Measurements from ENCODE around the gene CD180. TPM values are rescaled to one million over a fixed set of nuclear protein-coding genes. Genes with fewer than 3 reads are reported as not detected.

CD180 gene
- total RNA-seq, 1 donor from 2014 or later = 1.6 TPM

GRCh38 chr5:67215519-67216471 lies 19.2 kb upstream of the CD180 start:
- peak; percentile 94 for DNase-seq (ENCODE audit: missing footprints)
- intact Hi-C loops (cut with DNase I) = no loop called here
- ATAC-seq = peak; percentile 93

- DNase-seq (ENCODE audit: missing footprints) = no peak
- peak; percentile 51 for ATAC-seq
- intact Hi-C loops (cut with DNase I) = no loop called here
These were observed 18.3 kb upstream of the CD180 start for GRCh38 chr5:67214707-67215447.

- intact Hi-C loops (cut with DNase I) = no loop called here
- ATAC-seq = no peak
- DNase-seq (ENCODE audit: missing footprints) = no peak
These were observed 17.4 kb upstream of the CD180 start for GRCh38 chr5:67214036-67214435.

DNA sequence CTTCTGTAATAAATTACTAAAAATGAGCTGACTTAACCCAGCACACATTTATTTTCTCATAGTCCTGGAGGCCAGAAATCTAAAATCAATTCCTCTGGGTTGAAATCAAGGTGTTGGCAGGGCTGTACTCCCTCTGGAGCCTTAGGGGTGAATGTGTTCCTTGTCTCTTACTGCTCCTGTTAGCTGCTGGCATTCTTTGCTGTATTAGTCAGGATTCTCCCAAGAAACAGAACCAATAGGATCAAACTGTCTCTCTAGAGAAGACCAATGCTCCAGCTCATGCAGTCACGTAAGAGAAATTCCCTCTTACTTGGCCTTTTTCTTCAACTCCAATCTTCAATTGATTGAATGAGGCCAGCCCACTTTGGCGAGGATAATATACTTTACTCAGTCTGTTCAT lies 15.3 kb upstream of the CD180 start:
- intact Hi-C loops (cut with DNase I) = no loop called here
- DNase-seq (ENCODE audit: missing footprints) (no peak), ATAC-seq (no peak)

DNA sequence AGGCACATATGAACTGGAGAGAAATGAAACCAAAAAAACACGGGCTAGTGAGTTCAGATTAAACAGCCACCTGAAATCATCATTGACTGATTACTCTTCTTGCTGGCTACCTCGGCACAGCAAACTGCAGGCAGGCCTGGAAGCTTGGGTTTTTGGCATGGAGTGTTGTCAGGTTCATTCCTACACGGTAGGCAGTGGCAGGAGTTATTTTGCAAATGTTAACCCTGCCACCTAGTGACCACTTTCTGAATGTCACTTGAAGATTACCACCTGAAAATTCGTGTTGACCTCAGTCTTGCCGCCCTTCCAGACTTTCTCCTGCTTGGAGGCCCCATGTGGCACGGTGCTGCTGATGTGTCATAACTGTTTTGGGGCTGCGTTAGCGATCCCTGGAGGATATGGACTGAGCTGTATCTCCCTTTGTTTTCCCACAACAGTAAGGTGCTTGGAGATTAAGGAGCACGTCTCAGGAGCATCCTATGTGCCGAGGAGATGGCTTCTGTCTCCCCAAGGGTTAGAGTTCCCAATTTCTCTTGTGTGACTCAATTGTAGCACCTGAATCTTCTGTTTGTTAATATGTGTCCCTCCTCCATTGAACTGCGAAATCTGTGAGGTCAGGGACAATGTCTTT lies 12.7 kb upstream of the CD180 start:
- DNase-seq (ENCODE audit: missing footprints) = no peak

GRCh38 chr5:67208403-67208802 lies 11.8 kb upstream of the CD180 start:
- no peak for DNase-seq (ENCODE audit: missing footprints)
- intact Hi-C loops (cut with DNase I) = loop anchor here (2.0 to 10.0 kb wide), 4 partner anchors 44 to 396 kb away; no protein-coding TSS in a partner anchor

More for the DNA sequence above, 12.7 kb upstream of the CD180 start:
- intact Hi-C loops (cut with DNase I) = loop anchor here (2.0 to 10.0 kb wide), 4 partner anchors 44 to 397 kb away; no protein-coding TSS in a partner anchor
- ATAC-seq = peak; percentile 76

DNA sequence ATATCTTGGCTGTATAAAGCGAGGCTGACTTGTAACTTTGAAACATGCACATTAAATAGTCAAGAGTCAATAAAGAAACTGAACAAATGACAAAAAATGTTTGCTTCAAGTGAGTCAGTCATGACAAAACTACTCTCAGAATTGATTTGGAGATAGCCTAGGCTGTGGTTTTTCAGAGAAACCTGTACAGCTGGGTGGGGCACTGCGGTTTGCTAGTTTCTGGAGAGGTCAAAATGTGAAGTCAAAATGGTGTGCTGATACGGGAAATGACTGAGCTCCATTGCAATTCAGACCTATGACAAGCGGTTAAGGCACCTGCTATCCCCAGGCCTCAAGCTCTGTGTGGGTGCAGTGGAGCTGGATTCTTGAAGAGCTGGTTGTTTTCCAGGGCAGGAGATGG lies 10.3 kb upstream of the CD180 start:
- DNase-seq (ENCODE audit: missing footprints) = no peak
- intact Hi-C loops (cut with DNase I) = loop anchor here (5.0 to 10.0 kb wide), 2 partner anchors 222 to 395 kb away; no protein-coding TSS in a partner anchor
- no peak for ATAC-seq

More at GRCh38 chr5:67208403-67208802, 11.8 kb upstream of the CD180 start:
- no peak for ATAC-seq

GRCh38 chr5:67206461-67206860 lies 9.9 kb upstream of the CD180 start:
- ATAC-seq (no peak), DNase-seq (ENCODE audit: missing footprints) (no peak)
- intact Hi-C loops (cut with DNase I) = loop anchor here (5.0 to 10.0 kb wide), 2 partner anchors 222 to 394 kb away; no protein-coding TSS in a partner anchor

GRCh38 chr5:67205981-67206380 lies 9.4 kb upstream of the CD180 start:
- no peak for DNase-seq (ENCODE audit: missing footprints)
- no peak for ATAC-seq
- intact Hi-C loops (cut with DNase I) = loop anchor here (5.0 to 10.0 kb wide), 2 partner anchors 221 to 394 kb away; no protein-coding TSS in a partner anchor

DNA sequence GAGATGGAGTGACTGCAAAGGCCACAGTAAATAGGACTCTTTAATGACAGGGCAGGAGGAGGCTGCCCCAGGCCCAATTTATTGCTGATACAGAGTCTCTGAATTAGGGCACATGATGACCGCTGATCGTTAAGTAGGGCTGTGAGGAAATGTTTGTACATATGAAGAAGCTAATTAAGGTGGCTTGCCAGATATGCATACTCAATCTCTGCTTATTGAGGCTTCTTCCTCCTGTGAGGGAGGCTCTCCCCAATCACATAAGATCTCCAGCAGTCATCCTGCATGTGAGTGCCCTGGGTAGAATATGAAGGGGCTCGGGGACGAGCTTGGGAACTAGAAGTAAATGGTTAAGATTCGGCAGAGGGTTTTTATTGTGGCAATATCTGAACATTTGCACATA lies 8.2 kb upstream of the CD180 start:
- DNase-seq (ENCODE audit: missing footprints) = no peak
- intact Hi-C loops (cut with DNase I) = loop anchor here (5.0 to 10.0 kb wide), 2 partner anchors 220 to 393 kb away; no protein-coding TSS in a partner anchor
- ATAC-seq = no peak

- DNase-seq (ENCODE audit: missing footprints) = no peak
- no peak for ATAC-seq
- intact Hi-C loops (cut with DNase I) = loop anchor here (10.0 kb wide), 1 partner anchor 219 kb away; no protein-coding TSS in a partner anchor
These were observed 7.1 kb upstream of the CD180 start for GRCh38 chr5:67203701-67204074.

GRCh38 chr5:67202828-67203227 lies 6.2 kb upstream of the CD180 start:
- ATAC-seq (no peak), DNase-seq (ENCODE audit: missing footprints) (no peak)
- intact Hi-C loops (cut with DNase I) = loop anchor here (10.0 kb wide), 1 partner anchor 218 kb away; no protein-coding TSS in a partner anchor

- ATAC-seq (no peak), DNase-seq (ENCODE audit: missing footprints) (no peak)
- intact Hi-C loops (cut with DNase I) = loop anchor here (10.0 kb wide), 1 partner anchor 217 kb away; no protein-coding TSS in a partner anchor
These were observed 5.4 kb upstream of the CD180 start for GRCh38 chr5:67201897-67202549.

GRCh38 chr5:67200809-67201562 lies 4.4 kb upstream of the CD180 start:
- no peak for ATAC-seq
- no peak for DNase-seq (ENCODE audit: missing footprints)
- intact Hi-C loops (cut with DNase I) = loop anchor here (10.0 kb wide), 1 partner anchor 216 kb away; no protein-coding TSS in a partner anchor

DNA sequence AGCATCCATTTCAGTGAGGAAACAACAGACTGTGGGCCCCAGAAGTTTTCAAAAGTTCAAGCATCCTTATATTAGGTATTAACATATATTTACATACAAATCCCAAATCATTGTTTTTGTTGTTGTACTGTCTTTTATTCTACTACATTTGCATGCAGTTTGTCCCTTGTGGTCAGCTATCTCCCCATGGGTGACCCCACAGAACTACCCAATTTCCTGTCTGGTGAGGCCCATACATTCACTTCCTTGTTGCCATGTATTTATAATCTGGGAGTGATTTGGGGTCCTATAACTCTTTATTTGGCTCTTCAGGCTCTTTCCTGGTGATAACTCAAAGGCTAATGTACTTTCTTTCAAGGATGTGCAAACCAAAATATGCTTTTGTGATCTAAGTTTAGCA lies 3.3 kb upstream of the CD180 start:
- ATAC-seq = no peak
- intact Hi-C loops (cut with DNase I) = loop anchor here (10.0 kb wide), 1 partner anchor 215 kb away; no protein-coding TSS in a partner anchor
- no peak for DNase-seq (ENCODE audit: missing footprints)

DNA sequence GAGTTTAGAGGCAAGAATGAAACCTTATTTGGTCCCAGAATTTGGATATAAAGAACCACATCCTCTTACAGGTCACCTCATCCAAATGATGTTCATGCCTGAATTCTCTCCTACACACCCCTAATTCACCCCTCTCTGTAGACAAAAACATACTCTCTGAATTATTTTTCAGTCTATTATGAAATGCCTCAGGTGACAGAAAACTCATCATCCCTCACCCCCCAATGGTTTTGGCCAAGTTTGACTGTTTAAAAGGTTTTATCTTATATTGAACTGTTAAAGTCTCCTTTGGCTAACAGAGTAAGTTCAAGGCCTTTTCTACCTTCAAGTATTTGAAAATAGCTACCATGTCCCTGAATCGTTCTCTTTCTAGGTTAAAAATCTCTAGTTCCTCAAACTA lies 2.3 kb upstream of the CD180 start:
- DNase-seq (ENCODE audit: missing footprints) = no peak
- intact Hi-C loops (cut with DNase I) = no loop called here
- no peak for ATAC-seq

GRCh38 chr5:67197536-67197935 lies 937 bp upstream of the CD180 start:
- ATAC-seq (no peak), DNase-seq (ENCODE audit: missing footprints) (no peak)
- intact Hi-C loops (cut with DNase I) = no loop called here

All from Right ventricle myocardium inferior (tissue), 1 donor.